Heart left ventricle (tissue), 16 donors: Measurements from ENCODE around the gene TDRD9. TPM values are rescaled to one million over a fixed set of nuclear protein-coding genes. Genes with fewer than 3 reads are reported as not detected.
A peak's percentile ranks its signal among the peaks of the same experiment; 100 is the strongest.

Source experiments
- ATAC-seq, 4 donors: fragments of 200-7000 bp; cut with Tn5 transposase; one replicate each; pipeline ENCODE4 v1.9.1; 2020 to 2022; ENCODE audit warnings: moderate library complexity in 4 of 4, mild to moderate bottlenecking in 3 of 4, moderate number of reproducible peaks in 1 of 4
- DNase-seq, 5 donors: peaks; one replicate each; pipeline ENCODE4 v3.0.0-alpha.2; 2020
- H3K27ac ChIP-seq, 12 donors: fragments of 200-600 bp; sonication (generic) in 4 of 12; one replicate each; pipeline versions ENCODE4 v1.5.0 to v1.8.0; 2016 to 2022; ENCODE audit warnings: mild to moderate bottlenecking in 2 of 12
- H3K27me3 ChIP-seq, 9 donors: fragments of 200-600 bp; sonication (generic) in 2 of 9; one replicate each; pipeline versions ENCODE4 v1.5.1 to v1.8.0; 2016 to 2022; ENCODE audit warnings: mild to moderate bottlenecking in 3 of 9
- H3K36me3 ChIP-seq, 9 donors: fragments of 200-600 bp; sonication (generic) in 2 of 9; one replicate each; pipeline versions ENCODE4 v1.5.0 to v1.8.0; 2018 to 2022; ENCODE audit warnings: mild to moderate bottlenecking in 2 of 9
- H3K4me1 ChIP-seq, 12 donors: fragments of 200-600 bp; sonication (generic) in 4 of 12; one replicate each; pipeline versions ENCODE4 v1.5.0 to v1.8.0; 2016 to 2022; ENCODE audit warnings: mild to moderate bottlenecking in 3 of 12
- H3K4me3 ChIP-seq, 12 donors: fragments of 200-600 bp; sonication (generic) in 4 of 12; one replicate each; pipeline versions ENCODE4 v1.5.0 to v1.8.0; 2017 to 2022; ENCODE audit warnings: mild to moderate bottlenecking in 9 of 12, moderate library complexity in 4 of 12
- H3K9me3 ChIP-seq, 12 donors: fragments of 200-600 bp; sonication (generic) in 4 of 12; one replicate each; pipeline versions ENCODE4 v1.5.0 to v1.8.0; 2016 to 2022; ENCODE audit warnings: mild to moderate bottlenecking in 1 of 12
- CTCF ChIP-seq, 12 donors: fragments of 200-600 bp; sonication (generic) in 4 of 12; IDR thresholded peaks; one replicate each; pipeline versions ENCODE4 v1.5.0 to v1.8.0; 2018 to 2022; ENCODE audit warnings: antibody characterized with exemption in 12 of 12, mild to moderate bottlenecking in 5 of 12
- POLR2A ChIP-seq, 2 donors: fragments of 450-650 bp; IDR thresholded peaks; one replicate each; pipeline ENCODE4 v1.6.1; 2017; ENCODE audit warnings: antibody characterized with exemption in 2 of 2, mild to moderate bottlenecking in 2 of 2, moderate library complexity in 2 of 2
- WGBS, 4 donors: extraction: QIAGEN DNeasy Blood & Tissue Kit in 2 of 4; methylation state at CpG; one replicate each; pipeline versions ENCODE4 v1.1.5 to v1.1.7; 2013 to 2018; 5-methylcytosine and 5-hydroxymethylcytosine counted together
- intact Hi-C, 10 donors: fragments of 100-400 bp; cut with DNase I; formaldehyde crosslinking; loops; one replicate each; pipeline versions ENCODE4 v1.11.1 to v1.14.2; 2022
- polyA plus RNA-seq, 2 donors: library from polyadenylated mRNA; stranded (reverse); fragments of 200-250 nt; gene quantifications; one replicate each; pipeline ENCODE4 v1.2.3, GENCODE V29; 2013
- total RNA-seq, 9 donors: library from RNA; depleted of rRNA in 2 of 9; stranded (reverse); fragments of >200 nt in 2 of 9; fragmentation: NEBNext Ultra II Directional in 3 of 9; extraction: Animal tissue kit (Norgen Biotek cat#: 25700) in 3 of 9; gene quantifications; one replicate each; pipeline versions ENCODE4 v1.1.0 to v1.2.4, GENCODE V29; 2016 to 2023
- donor health status: ischemic (EF 13 %, LVEDD 7.1; RV severe dilation, severe dysfunction).
- donor health status: healthy with polysubstance abuse.
- donor health status: DM: no; HTN: yes; CAD: no.
- donor health status: DM: no; HTN: no; CAD: no.
- donor health status: ischemic (EF 25% LVEDD 6.9; RV normal size, moderate dysfunction).
- donor health status: ischemic (EF 25% LVEDD 5.7; RV mildly dilated, moderate dysfunction).
- donor health status: healthy.
- donor health status: DM: yes; HTN: yes; CAD: no.
- donor health status: ischemic (EF 35%, LVEDD 5.7; RV mildly dilated, moderate dysfunction).
- donor health status: nonischemic (EF 11% LVEDD 7.7; RV severe dilation, severe dysfunction).
- donor health status: DM: yes; HTN: yes; CAD: no.
- donor health status: PGD.
- donor health status: ischemic (EF 29% LVEDD 5.4; RV normal size, mild dysfunction).
- donor health status: nonischemic (EF 23%, LVEDD 6.1; RV moderate dilation, normal function).

TDRD9 gene
- total and polyA plus RNA-seq, 11 donors, result 1.1 to 9.6 (median 2.1) TPM

GRCh38 chr14:104095426-104096310 is 167.4 kb downstream of the TDRD9 start:
- 81 to 91% (median 86%) methylated on average over 20 to 31 of the region's 31 CpGs for WGBS, 4 donors
- no peak overlapping the region for H3K4me3 ChIP-seq
- no peaks in the 10 kb centered on the region for H3K9me3 ChIP-seq
- no peak overlapping the region for H3K27ac ChIP-seq
- TF ChIP-seq CTCF (IDR thresholded peaks at IDR 0.05), result no peak
- TF ChIP-seq POLR2A (IDR thresholded peaks at IDR 0.05), result no peak
- no peak for ATAC-seq
- peaks cover 0 to 6% (median 0%) of the 10 kb centered on the region in 12 donors for H3K4me1 ChIP-seq
- no peaks in the 10 kb centered on the region for H3K36me3 ChIP-seq
- H3K27me3 ChIP-seq, result peaks cover 0 to 16% (median 0%) of the 10 kb centered on the region in 9 donors
- intact Hi-C loops, result no loop called here
- peak in 3 of 5 donors; percentile 17 to 42 (median 21) for DNase-seq

- TF ChIP-seq POLR2A (IDR thresholded peaks at IDR 0.05), result no peak
- no peak for TF ChIP-seq CTCF (IDR thresholded peaks at IDR 0.05)
- Histone ChIP-seq H3K4me1 (peaks cover 0 to 6% (median 0%) of the 10 kb centered on the region in 12 donors), H3K27ac (no peak overlapping the region), H3K36me3 (no peaks in the 10 kb centered on the region), H3K27me3 (peaks cover 0 to 16% (median 0%) of the 10 kb centered on the region in 9 donors), H3K9me3 (no peaks in the 10 kb centered on the region), H3K4me3 (no peak overlapping the region)
- ATAC-seq, result no peak
- DNase-seq, result peak in 3 of 5 donors; percentile 12 to 46 (median 13)
- intact Hi-C loops, result no loop called here
- WGBS, 4 donors, result 78 to 87% (median 85%) methylated on average over 12 to 14 of the region's 14 CpGs
Measured at GRCh38 chr14:104096318-104096717, 168.1 kb downstream of the TDRD9 start.

- intact Hi-C loops, result no loop called here
- no peaks in the 10 kb centered on the region for H3K9me3 ChIP-seq
- DNase-seq (peak in 3 of 5 donors; percentile 17 to 56 (median 20)), ATAC-seq (no peak)
- WGBS, 4 donors, result 76 to 83% (median 81%) methylated on average over 20 to 25 of the region's 25 CpGs
- peaks cover 0 to 6% (median 0%) of the 10 kb centered on the region in 12 donors for H3K4me1 ChIP-seq
- H3K27ac ChIP-seq, result no peak overlapping the region
- no peak for TF ChIP-seq POLR2A (IDR thresholded peaks at IDR 0.05)
- peak in 1 of 12 donors; percentile 7 for TF ChIP-seq CTCF (IDR thresholded peaks at IDR 0.05)
- H3K36me3 ChIP-seq, result no peaks in the 10 kb centered on the region
- no peak overlapping the region for H3K4me3 ChIP-seq
- peaks cover 0 to 16% (median 0%) of the 10 kb centered on the region in 9 donors for H3K27me3 ChIP-seq
Measured at GRCh38 chr14:104096751-104097700, 168.8 kb downstream of the TDRD9 start.
